ENCODE data around the gene GCSAML.

- no peak for TF ChIP-seq CTCF (IDR thresholded peaks at IDR 0.05)
- TF ChIP-seq POLR2A (IDR thresholded peaks at IDR 0.05) = no peak
Observed at GRCh38 chr1:247500865-247501264, 48.1 kb upstream of the GCSAML start.
